Calu3 (cell line): Measurements from ENCODE around the gene ALG10. TPM values are rescaled to one million over a fixed set of nuclear protein-coding genes. Genes with fewer than 3 reads are reported as not detected.
"Not testable (repeated sequence)": the region's sequence is repeated elsewhere in the genome, so short reads cannot be mapped to it uniquely, and the experiment has no call there.

Experiments used
- Bru-seq: library from RNA; stranded (reverse); fragments of 400-500 nt; gene quantifications from one replicate; lab custom pipeline; 2021; lab: Mats Ljungman, UMichigan
- BruChase-seq, 2 experiments: library from RNA; stranded (reverse); fragments of 400-500 nt; gene quantifications; one replicate each; lab custom pipeline; 2021; lab: Mats Ljungman, UMichigan
- BruUV-seq: library from RNA; stranded (reverse); fragments of 400-500 nt; replicated peaks from 2 replicates; lab custom pipeline; 2021; lab: Mats Ljungman, UMichigan
- CTCF ChIA-PET: fragments of 300-600 bp; sonication (Branson Sonifier 250); formaldehyde crosslinking; loops from one replicate; lab custom pipeline; 2022; ENCODE audit warnings: antibody characterized with exemption; lab: Charles Lee
- DNase-seq: peaks from one replicate; pipeline ENCODE4 v3.0.0; 2022
- H3K27ac Mint-ChIP-seq: one replicate; pipeline ENCODE4 v1.8.0; 2022; ENCODE audit warnings: mixed read lengths; ENCODE audit not compliant: unreplicated experiment
- H3K27me3 Mint-ChIP-seq: one replicate; pipeline ENCODE4 v1.8.0; 2022; ENCODE audit warnings: mixed read lengths; ENCODE audit not compliant: unreplicated experiment
- H3K36me3 Mint-ChIP-seq: one replicate; pipeline ENCODE4 v1.8.0; 2022; ENCODE audit warnings: mild to moderate bottlenecking, moderate library complexity, mixed read lengths; ENCODE audit not compliant: insufficient read depth, unreplicated experiment
- H3K4me1 Mint-ChIP-seq: one replicate; pipeline ENCODE4 v1.8.0; 2022; ENCODE audit warnings: mild to moderate bottlenecking, low read depth, mixed read lengths; ENCODE audit not compliant: unreplicated experiment
- H3K4me3 Mint-ChIP-seq: one replicate; pipeline ENCODE4 v1.8.0; 2022; ENCODE audit warnings: mild to moderate bottlenecking, low read depth, moderate library complexity, mixed read lengths; ENCODE audit not compliant: unreplicated experiment
- H3K9me3 Mint-ChIP-seq: one replicate; pipeline ENCODE4 v1.8.0; 2022; ENCODE audit warnings: low read depth, mixed read lengths; ENCODE audit not compliant: unreplicated experiment
- CTCF ChIP-seq: fragments of 200-600 bp; IDR thresholded peaks from one replicate; pipeline ENCODE4 v1.8.0; 2022; ENCODE audit warnings: antibody characterized with exemption; ENCODE audit not compliant: unreplicated experiment
- intact Hi-C: fragments of 100-400 bp; cut with micrococcal nuclease; formaldehyde crosslinking; loops from one replicate; pipeline ENCODE4 v1.10.0; 2022; ENCODE audit not compliant: unreplicated experiment
- long read RNA-seq: library from polyadenylated mRNA; stranded (forward); transcript quantifications from one replicate; pipeline ENCODE4 v2.0.0, GENCODE V29; 2022
- total RNA-seq: library from RNA; stranded (reverse); gene quantifications from 2 replicates; pipeline ENCODE4 v1.2.3, GENCODE V29; 2022

Gene ALG10
- total RNA-seq, result 16.4 and 17.4 TPM in 2 replicates
- Bru-seq, nascent RNA, result percentile 78 among the genes with signal in this experiment
- percentile 89 among the genes with signal in this experiment for BruChase-seq, experiment 1, labeled RNA remaining after a 6-hour chase
- percentile 88 among the genes with signal in this experiment for BruChase-seq, experiment 2, labeled RNA remaining after a 2-hour chase
- long read RNA-seq, partial matches to known transcripts, result 0 of 4 reads
- long read RNA-seq, other reads (novel, unspliced or antisense), result 1 of 4 reads

- H3K4me3 Mint-ChIP-seq, result peak within 1 kb of the TSS; percentile 88
- H3K27me3 Mint-ChIP-seq, result no peaks in the 10 kb centered on the region
- H3K9me3 Mint-ChIP-seq, result no peaks in the 10 kb centered on the region
- H3K27ac Mint-ChIP-seq, result peak within 1 kb of the TSS; percentile 90
- intact Hi-C loops, result loop anchor here (5.0 to 10.0 kb wide), 2 partner anchors 397 to 1265 kb away; partner anchors contain the start of gene YARS2
- H3K4me1 Mint-ChIP-seq, result no peaks in the 10 kb centered on the region
- CTCF ChIA-PET, result interaction anchor here (0.6 to 1.9 kb wide), 5 partner anchors 240 to 1267 kb away, joined by 3 to 17 read pairs (median 5); partner anchors contain the start of gene YARS2
- TSS peak; percentile 40 for BruUV-seq
- peak; percentile 42 for TF ChIP-seq CTCF
- peaks cover 16% of the 10 kb centered on the region for H3K36me3 Mint-ChIP-seq
- DNase-seq, result peak; percentile 96
Observed at GRCh38 chr12:34022079-34022830, at the start of gene ALG10. TSS of gene ALG10 (plus strand) at chr12:34022496. CDS start at chr12:34022600, 104 bp downstream.

GRCh38 chr12:33972884-33973283 lies 49.4 kb upstream of the ALG10 start:
- H3K4me3 Mint-ChIP-seq, H3K27me3 Mint-ChIP-seq, CTCF ChIA-PET, DNase-seq, H3K9me3 Mint-ChIP-seq, H3K4me1 Mint-ChIP-seq, intact Hi-C loops, H3K27ac Mint-ChIP-seq, H3K36me3 Mint-ChIP-seq, BruUV-seq: not testable (repeated sequence)

GRCh38 chr12:33977887-33978286 lies 44.4 kb upstream of the ALG10 start:
- H3K27ac Mint-ChIP-seq, result no peak overlapping the region
- H3K27me3 Mint-ChIP-seq, result no peaks in the 10 kb centered on the region
- CTCF ChIA-PET, result no interaction called here
- DNase-seq, result no peak
- intact Hi-C loops, result no loop called here
- H3K36me3 Mint-ChIP-seq, result no peaks in the 10 kb centered on the region
- peaks cover 2% of the 10 kb centered on the region for H3K9me3 Mint-ChIP-seq
- H3K4me1 Mint-ChIP-seq, result no peaks in the 10 kb centered on the region
- BruUV-seq, result no TSS peak
- TF ChIP-seq CTCF, result no peak
- H3K4me3 Mint-ChIP-seq, result no peak overlapping the region

- BruUV-seq, result no TSS peak
- Mint-ChIP-seq H3K9me3 (peaks cover 5% of the 10 kb centered on the region), H3K36me3 (no peaks in the 10 kb centered on the region), H3K4me3 (no peak overlapping the region), H3K4me1 (peaks cover 40% of the 10 kb centered on the region), H3K27me3 (no peaks in the 10 kb centered on the region), H3K27ac (peak overlapping the region; percentile 79)
- DNase-seq, result no peak
- intact Hi-C loops, result no loop called here
- CTCF ChIA-PET, result interaction anchor here (1.0 kb wide), 1 partner anchor 29 kb away, joined by 3 read pairs; no protein-coding TSS in a partner anchor
- TF ChIP-seq CTCF, result no peak
Observed at GRCh38 chr12:33988197-33988805, 34.0 kb upstream of the ALG10 start.
